NCI-H526 treated with DMSO at 0.1 percent for 48 hours (cell line): ENCODE measurements around the gene NADK.
"Not testable (repeated sequence)": the region's sequence is repeated elsewhere in the genome, so short reads cannot be mapped to it uniquely, and the experiment has no call there.

Experiments used
- DNase-seq: peaks from one replicate; lab custom pipeline; 2025; lab: John Stamatoyannopoulos, UW

The NADK gene

GRCh38 chr1:1746566-1746909 lies 31.7 kb downstream of the NADK start:
- not testable (repeated sequence) for DNase-seq

GRCh38 chr1:1745651-1746565 lies 32.4 kb downstream of the NADK start:
- DNase-seq, result not testable (repeated sequence)

GRCh38 chr1:1742529-1742928 lies 35.7 kb downstream of the NADK start:
- not testable (repeated sequence) for DNase-seq

- not testable (repeated sequence) for DNase-seq
Measured at GRCh38 chr1:1741013-1741412, 37.3 kb downstream of the NADK start.

- DNase-seq, result not testable (repeated sequence)
Measured at GRCh38 chr1:1738799-1739337, 39.4 kb downstream of the NADK start.

GRCh38 chr1:1737675-1738590 lies 40.3 kb downstream of the NADK start:
- DNase-seq, result not testable (repeated sequence)

- DNase-seq, result no peak
Measured at GRCh38 chr1:1732381-1732780, 45.9 kb downstream of the NADK start.

- no peak for DNase-seq
Measured at GRCh38 chr1:1730870-1731269, 47.4 kb downstream of the NADK start.

GRCh38 chr1:1730230-1730629 lies 48.0 kb downstream of the NADK start:
- not testable (repeated sequence) for DNase-seq

- not testable (repeated sequence) for DNase-seq
Measured at GRCh38 chr1:1729116-1729816, 49.0 kb downstream of the NADK start.

GRCh38 chr1:1728308-1729005 lies 49.8 kb downstream of the NADK start:
- DNase-seq, result not testable (repeated sequence)

- DNase-seq, result not testable (repeated sequence)
Measured at GRCh38 chr1:1727131-1727651, 51.1 kb downstream of the NADK start.

- DNase-seq, result not testable (repeated sequence)
Measured at GRCh38 chr1:1726088-1726487, 52.2 kb downstream of the NADK start.

- peak; percentile 67 for DNase-seq
Measured at GRCh38 chr1:1724035-1724864, 54.0 kb downstream of the NADK start, which contains the start of gene CDK11A. CDK11A (minus strand) TSS chr1:1724357; CDS start chr1:1722818, 1,539 bp downstream.

- no peak for DNase-seq
Measured at GRCh38 chr1:1721201-1721600, 57.1 kb downstream of the NADK start.

GRCh38 chr1:1715109-1715883 lies 63.0 kb downstream of the NADK start:
- not testable (repeated sequence) for DNase-seq

- DNase-seq, result not testable (repeated sequence)
Measured at GRCh38 chr1:1707897-1708296, 70.4 kb downstream of the NADK start.

- not testable (repeated sequence) for DNase-seq
Measured at GRCh38 chr1:1707241-1707640, 71.0 kb downstream of the NADK start.

GRCh38 chr1:1705623-1706022 lies 72.6 kb downstream of the NADK start:
- DNase-seq, result not testable (repeated sequence)
